ENCODE results near the gene SPEM1. TPM values are rescaled to one million over a fixed set of nuclear protein-coding genes. Genes with fewer than 3 reads are reported as not detected.
A peak's percentile ranks its signal among the peaks of the same experiment; 100 is the strongest.

Gene SPEM1
- total RNA-seq, 2 experiments from 2014 or later, result not detected

- CTCF ChIA-PET, result interaction anchor here (0.6 to 0.7 kb wide), 2 partner anchors 37 to 168 kb away, joined by 3 read pairs; no protein-coding TSS in a partner anchor
- no peaks in the 10 kb centered on the region for H3K36me3 Mint-ChIP-seq (ENCODE audit: low read depth)
- H3K9me3 Mint-ChIP-seq, result no peaks in the 10 kb centered on the region
- intact Hi-C loops (cut with micrococcal nuclease), result no loop called here
- no peak overlapping the region for H3K4me3 Mint-ChIP-seq
- DNase-seq, result no peak
- H3K27ac Mint-ChIP-seq, result no peak overlapping the region
- no peaks in the 10 kb centered on the region for H3K27me3 Mint-ChIP-seq (ENCODE audit: low read depth)
- no peaks in the 10 kb centered on the region for H3K4me1 Mint-ChIP-seq (ENCODE audit: low read depth)
These were observed 6.9 kb downstream of the SPEM1 start for GRCh38 chr17:7426896-7427489.

- H3K9me3 Mint-ChIP-seq, result no peaks in the 10 kb centered on the region
- no peak overlapping the region for H3K4me3 Mint-ChIP-seq
- intact Hi-C loops (cut with micrococcal nuclease), result no loop called here
- CTCF ChIA-PET, result interaction anchor here (0.7 kb wide), 1 partner anchor 37 kb away, joined by 3 read pairs; no protein-coding TSS in a partner anchor
- H3K36me3 Mint-ChIP-seq (ENCODE audit: low read depth), result no peaks in the 10 kb centered on the region
- H3K4me1 Mint-ChIP-seq (ENCODE audit: low read depth), result no peaks in the 10 kb centered on the region
- H3K27ac Mint-ChIP-seq, result no peak overlapping the region
- no peak for DNase-seq
- H3K27me3 Mint-ChIP-seq (ENCODE audit: low read depth), result no peaks in the 10 kb centered on the region
These were observed 7.4 kb downstream of the SPEM1 start for GRCh38 chr17:7427549-7427948.

- intact Hi-C loops (cut with micrococcal nuclease), result no loop called here
- CTCF ChIA-PET, result no interaction called here
- no peaks in the 10 kb centered on the region for H3K27me3 Mint-ChIP-seq (ENCODE audit: low read depth)
- H3K9me3 Mint-ChIP-seq, result no peaks in the 10 kb centered on the region
- no peaks in the 10 kb centered on the region for H3K4me1 Mint-ChIP-seq (ENCODE audit: low read depth)
- DNase-seq, result no peak
- no peak within 1 kb of the TSS for H3K27ac Mint-ChIP-seq
- H3K36me3 Mint-ChIP-seq (ENCODE audit: low read depth), result no peaks in the 10 kb centered on the region
- no peak within 1 kb of the TSS for H3K4me3 Mint-ChIP-seq
These were observed 8.4 kb downstream of the SPEM1 start, which contains the start of gene SPEM3 for GRCh38 chr17:7428557-7428956. Gene SPEM3, plus strand, starts transcription at chr17:7428857. Its CDS starts 46 bp downstream, at chr17:7428903.

- intact Hi-C loops (cut with micrococcal nuclease), result no loop called here
- no peak for DNase-seq
- no peak overlapping the region for H3K27ac Mint-ChIP-seq
- no peaks in the 10 kb centered on the region for H3K36me3 Mint-ChIP-seq (ENCODE audit: low read depth)
- H3K4me1 Mint-ChIP-seq (ENCODE audit: low read depth), result no peaks in the 10 kb centered on the region
- H3K27me3 Mint-ChIP-seq (ENCODE audit: low read depth), result no peaks in the 10 kb centered on the region
- CTCF ChIA-PET, result no interaction called here
- no peak overlapping the region for H3K4me3 Mint-ChIP-seq
- H3K9me3 Mint-ChIP-seq, result no peaks in the 10 kb centered on the region
These were observed 9.6 kb downstream of the SPEM1 start for GRCh38 chr17:7429722-7430121.

- Mint-ChIP-seq H3K36me3 (ENCODE audit: low read depth) (no peaks in the 10 kb centered on the region), H3K27me3 (ENCODE audit: low read depth) (no peaks in the 10 kb centered on the region), H3K27ac (no peak overlapping the region), H3K4me1 (ENCODE audit: low read depth) (peaks cover 7% of the 10 kb centered on the region), H3K9me3 (no peaks in the 10 kb centered on the region), H3K4me3 (no peak overlapping the region)
- CTCF ChIA-PET, result no interaction called here
- DNase-seq, result no peak
- intact Hi-C loops (cut with micrococcal nuclease), result no loop called here
These were observed 11.1 kb downstream of the SPEM1 start for GRCh38 chr17:7431231-7431630.

GRCh38 chr17:7432296-7432695 lies 12.2 kb downstream of the SPEM1 start:
- no peak overlapping the region for H3K4me3 Mint-ChIP-seq
- no peaks in the 10 kb centered on the region for H3K36me3 Mint-ChIP-seq (ENCODE audit: low read depth)
- intact Hi-C loops (cut with micrococcal nuclease), result no loop called here
- no peak overlapping the region for H3K27ac Mint-ChIP-seq
- DNase-seq, result no peak
- peaks cover 14% of the 10 kb centered on the region for H3K4me1 Mint-ChIP-seq (ENCODE audit: low read depth)
- CTCF ChIA-PET, result no interaction called here
- H3K27me3 Mint-ChIP-seq (ENCODE audit: low read depth), result no peaks in the 10 kb centered on the region
- no peaks in the 10 kb centered on the region for H3K9me3 Mint-ChIP-seq

GRCh38 chr17:7435676-7436555 lies 15.8 kb downstream of the SPEM1 start:
- CTCF ChIA-PET, result interaction anchor here (0.7 to 5.3 kb wide), 20 partner anchors 9 to 251 kb away, joined by 3 to 34 read pairs (median 6); partner anchors contain the start of genes ACAP1, CHRNB1, POLR2A and SENP3
- intact Hi-C loops (cut with micrococcal nuclease), result loop anchor here (1.0 to 5.0 kb wide), 13 partner anchors 19 to 406 kb away; partner anchors contain the start of genes EIF5A, ELP5, FXR2 and POLR2A
- no peaks in the 10 kb centered on the region for H3K9me3 Mint-ChIP-seq
- H3K27me3 Mint-ChIP-seq (ENCODE audit: low read depth), result peaks cover 19% of the 10 kb centered on the region
- H3K36me3 Mint-ChIP-seq (ENCODE audit: low read depth), result no peaks in the 10 kb centered on the region
- peak; percentile 66 for DNase-seq
- H3K4me1 Mint-ChIP-seq (ENCODE audit: low read depth), result peaks cover 43% of the 10 kb centered on the region
- peak overlapping the region; percentile 92 for H3K4me3 Mint-ChIP-seq
- H3K27ac Mint-ChIP-seq, result peak overlapping the region; percentile 91

- H3K9me3 Mint-ChIP-seq, result no peaks in the 10 kb centered on the region
- intact Hi-C loops (cut with micrococcal nuclease), result loop anchor here (1.0 to 5.0 kb wide), 4 partner anchors 9 to 406 kb away; partner anchors contain the start of genes CHRNB1, FXR2 and SENP3
- peak overlapping the region; percentile 91 for H3K27ac Mint-ChIP-seq
- H3K4me1 Mint-ChIP-seq (ENCODE audit: low read depth), result peaks cover 43% of the 10 kb centered on the region
- peaks cover 23% of the 10 kb centered on the region for H3K27me3 Mint-ChIP-seq (ENCODE audit: low read depth)
- DNase-seq, result peak; percentile 85
- H3K36me3 Mint-ChIP-seq (ENCODE audit: low read depth), result no peaks in the 10 kb centered on the region
- H3K4me3 Mint-ChIP-seq, result peak overlapping the region; percentile 92
- CTCF ChIA-PET, result interaction anchor here (0.6 to 5.3 kb wide), 33 partner anchors 8 to 250 kb away, joined by 3 to 34 read pairs (median 4); partner anchors contain the start of genes ACAP1, CHRNB1, POLR2A and SENP3
These were observed 16.6 kb downstream of the SPEM1 start for GRCh38 chr17:7436556-7437368.

GRCh38 chr17:7437369-7437863 lies 17.3 kb downstream of the SPEM1 start:
- CTCF ChIA-PET, result interaction anchor here (0.6 to 5.3 kb wide), 28 partner anchors 8 to 250 kb away, joined by 3 to 34 read pairs (median 4); partner anchors contain the start of genes ACAP1, CHRNB1, POLR2A and SENP3
- intact Hi-C loops (cut with micrococcal nuclease), result loop anchor here (1.0 to 5.0 kb wide), 4 partner anchors 8 to 405 kb away; partner anchors contain the start of genes CHRNB1, FXR2 and SENP3
- DNase-seq, result no peak
- no peak overlapping the region for H3K27ac Mint-ChIP-seq
- peak overlapping the region; percentile 67 for H3K4me3 Mint-ChIP-seq
- no peaks in the 10 kb centered on the region for H3K36me3 Mint-ChIP-seq (ENCODE audit: low read depth)
- peaks cover 27% of the 10 kb centered on the region for H3K27me3 Mint-ChIP-seq (ENCODE audit: low read depth)
- no peaks in the 10 kb centered on the region for H3K9me3 Mint-ChIP-seq
- H3K4me1 Mint-ChIP-seq (ENCODE audit: low read depth), result peaks cover 43% of the 10 kb centered on the region

GRCh38 chr17:7437950-7438614 lies 18.0 kb downstream of the SPEM1 start:
- Mint-ChIP-seq H3K9me3 (no peaks in the 10 kb centered on the region), H3K36me3 (ENCODE audit: low read depth) (no peaks in the 10 kb centered on the region), H3K27ac (no peak overlapping the region), H3K4me3 (peak overlapping the region; percentile 67), H3K27me3 (ENCODE audit: low read depth) (peaks cover 32% of the 10 kb centered on the region), H3K4me1 (ENCODE audit: low read depth) (peaks cover 43% of the 10 kb centered on the region)
- peak; percentile 75 for DNase-seq
- CTCF ChIA-PET, result interaction anchor here (0.9 to 5.3 kb wide), 9 partner anchors 13 to 249 kb away, joined by 3 to 34 read pairs (median 6); partner anchors contain the start of genes POLR2A, TP53 and ZBTB4
- intact Hi-C loops (cut with micrococcal nuclease), result loop anchor here (1.0 to 5.0 kb wide), 4 partner anchors 7 to 404 kb away; partner anchors contain the start of genes CHRNB1, FXR2 and SENP3
